ENCODE results near the gene DGKE.

DNA sequence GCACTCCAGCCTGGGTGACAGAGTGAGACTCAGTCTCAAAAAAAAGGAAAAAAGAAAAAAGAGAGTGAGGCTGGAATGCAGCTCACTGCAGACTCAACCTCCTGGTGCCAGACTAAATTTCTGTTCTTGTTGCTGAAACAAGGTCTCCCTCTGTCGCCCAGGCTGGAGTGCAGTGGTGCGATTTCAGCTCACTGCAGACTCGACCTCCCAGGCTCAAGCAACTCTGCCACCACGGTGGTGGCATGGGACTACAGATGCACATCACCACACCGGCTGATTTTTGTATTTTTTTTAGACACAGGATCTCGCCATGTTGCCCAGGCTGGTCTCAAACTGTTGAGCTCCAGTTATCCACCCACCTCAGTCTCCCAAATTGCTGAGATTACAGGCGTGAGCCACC lies 45.3 kb downstream of the DGKE start:
- TF ChIP-seq POLR2A (IDR thresholded peaks at IDR 0.05; ENCODE audit: low read depth, low read length) (no peak), GATA2 (IDR thresholded peaks at IDR 0.05; ENCODE audit: insufficient read depth, insufficient read length, low read depth, low read length) (no peak), POLR2AphosphoS5 (IDR thresholded peaks at IDR 0.05; ENCODE audit: insufficient read depth, low read depth, low read length) (no peak)
- TF ChIP-seq, protein P1, sequence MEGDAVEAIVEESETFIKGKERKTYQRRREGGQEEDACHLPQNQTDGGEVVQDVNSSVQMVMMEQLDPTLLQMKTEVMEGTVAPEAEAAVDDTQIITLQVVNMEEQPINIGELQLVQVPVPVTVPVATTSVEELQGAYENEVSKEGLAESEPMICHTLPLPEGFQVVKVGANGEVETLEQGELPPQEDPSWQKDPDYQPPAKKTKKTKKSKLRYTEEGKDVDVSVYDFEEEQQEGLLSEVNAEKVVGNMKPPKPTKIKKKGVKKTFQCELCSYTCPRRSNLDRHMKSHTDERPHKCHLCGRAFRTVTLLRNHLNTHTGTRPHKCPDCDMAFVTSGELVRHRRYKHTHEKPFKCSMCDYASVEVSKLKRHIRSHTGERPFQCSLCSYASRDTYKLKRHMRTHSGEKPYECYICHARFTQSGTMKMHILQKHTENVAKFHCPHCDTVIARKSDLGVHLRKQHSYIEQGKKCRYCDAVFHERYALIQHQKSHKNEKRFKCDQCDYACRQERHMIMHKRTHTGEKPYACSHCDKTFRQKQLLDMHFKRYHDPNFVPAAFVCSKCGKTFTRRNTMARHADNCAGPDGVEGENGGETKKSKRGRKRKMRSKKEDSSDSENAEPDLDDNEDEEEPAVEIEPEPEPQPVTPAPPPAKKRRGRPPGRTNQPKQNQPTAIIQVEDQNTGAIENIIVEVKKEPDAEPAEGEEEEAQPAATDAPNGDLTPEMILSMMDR (IDR thresholded peaks at IDR 0.05; ENCODE audit: extremely low read depth in 1 of 2, insufficient read depth in 1 of 2, low read depth in 1 of 2, low read length in 2 of 2) = no peak
- TF ChIP-seq, protein P2, sequence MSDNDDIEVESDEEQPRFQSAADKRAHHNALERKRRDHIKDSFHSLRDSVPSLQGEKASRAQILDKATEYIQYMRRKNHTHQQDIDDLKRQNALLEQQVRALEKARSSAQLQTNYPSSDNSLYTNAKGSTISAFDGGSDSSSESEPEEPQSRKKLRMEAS (IDR thresholded peaks at IDR 0.05; ENCODE audit: insufficient read depth, insufficient read length) = no peak

Data from endothelial cell of umbilical vein (primary cell).